Lung (tissue), 12 donors: Measurements from ENCODE around the gene THADA. TPM values are rescaled to one million over a fixed set of nuclear protein-coding genes. Genes with fewer than 3 reads are reported as not detected.

Experiments
- ATAC-seq: fragments of 200-7000 bp; cut with Tn5 transposase; one replicate; pipeline ENCODE4 v1.9.1; 2020; ENCODE audit warnings: moderate number of reproducible peaks; ENCODE audit not compliant: insufficient read depth, low FRiP score
- DNase-seq, 3 donors: peaks; one replicate each; pipeline ENCODE4 v3.0.0-alpha.2; 2013 to 2017
- H3K27ac ChIP-seq, 2 donors: one replicate each; pipeline ENCODE4 v1.5.1; 2013; ENCODE audit warnings: mild to moderate bottlenecking in 2 of 2, moderate library complexity in 2 of 2, control low read depth in 1 of 2, inconsistent platforms in 1 of 2, low read depth in 1 of 2, low read length in 1 of 2
- H3K27me3 ChIP-seq, 3 donors: one replicate each; pipeline ENCODE4 v1.5.1; 2013; ENCODE audit warnings: low read length in 2 of 3; ENCODE audit not compliant: control insufficient read depth in 3 of 3, insufficient read depth in 3 of 3
- H3K36me3 ChIP-seq, 4 donors: one replicate each; pipeline ENCODE4 v1.5.1; 2013; ENCODE audit warnings: low read length in 4 of 4, mild to moderate bottlenecking in 1 of 4, moderate library complexity in 1 of 4; ENCODE audit not compliant: control insufficient read depth in 4 of 4, insufficient read depth in 4 of 4
- H3K4me1 ChIP-seq, 5 donors: one replicate each; pipeline ENCODE4 v1.5.1; 2013; ENCODE audit warnings: low read length in 5 of 5, mild to moderate bottlenecking in 2 of 5, moderate library complexity in 1 of 5; ENCODE audit not compliant: control insufficient read depth in 5 of 5, insufficient read depth in 5 of 5
- H3K4me3 ChIP-seq: one replicate; pipeline ENCODE4 v1.5.1; 2013; ENCODE audit warnings: mild to moderate bottlenecking, control low read depth, moderate library complexity
- H3K9ac ChIP-seq, 2 donors: one replicate each; pipeline ENCODE4 v1.5.1; 2013; ENCODE audit warnings: low read length in 2 of 2, control low read depth in 1 of 2; ENCODE audit not compliant: insufficient read depth in 1 of 2
- H3K9me3 ChIP-seq, 4 donors: one replicate each; pipeline ENCODE4 v1.5.1; 2013; ENCODE audit warnings: low read length in 3 of 4, mild to moderate bottlenecking in 1 of 4, moderate library complexity in 1 of 4; ENCODE audit not compliant: control insufficient read depth in 4 of 4, insufficient read depth in 3 of 4
- WGBS, 2 donors: extraction: QIAGEN DNeasy Blood & Tissue Kit; methylation state at CpG; one replicate each; pipeline ENCODE4 v1.1.7; 2013; 5-methylcytosine and 5-hydroxymethylcytosine counted together
- polyA plus RNA-seq, 2 donors: library from polyadenylated mRNA; stranded (reverse); fragments of 200-250 nt; gene quantifications; one replicate each; pipeline ENCODE4 v1.2.1, GENCODE V29; 2013
- total RNA-seq, 2 donors: library from RNA; depleted of rRNA in 1 of 2; stranded (reverse); fragments of >200 nt in 1 of 2; gene quantifications; one replicate each; pipeline ENCODE4 v1.2.1, GENCODE V29; 2014 to 2021
- TF ChIP-seq, protein P1 (sequence below): IDR thresholded peaks from 2 replicates; pipeline ENCODE4 v1.5.1; 2012; ENCODE audit warnings: mild to moderate bottlenecking; ENCODE audit errors: control extremely low read depth, extremely low read depth
- donor health status: control.
- donor health status: control.
- donor health status: Bipolar disorder and iron deficiency.
- donor health status: healthy.
- donor health status: DM: yes; HTN: yes; CAD: no.

Gene THADA
- total and polyA plus RNA-seq, 4 donors, result 11.3 to 72.5 (median 25.2) TPM

DNA sequence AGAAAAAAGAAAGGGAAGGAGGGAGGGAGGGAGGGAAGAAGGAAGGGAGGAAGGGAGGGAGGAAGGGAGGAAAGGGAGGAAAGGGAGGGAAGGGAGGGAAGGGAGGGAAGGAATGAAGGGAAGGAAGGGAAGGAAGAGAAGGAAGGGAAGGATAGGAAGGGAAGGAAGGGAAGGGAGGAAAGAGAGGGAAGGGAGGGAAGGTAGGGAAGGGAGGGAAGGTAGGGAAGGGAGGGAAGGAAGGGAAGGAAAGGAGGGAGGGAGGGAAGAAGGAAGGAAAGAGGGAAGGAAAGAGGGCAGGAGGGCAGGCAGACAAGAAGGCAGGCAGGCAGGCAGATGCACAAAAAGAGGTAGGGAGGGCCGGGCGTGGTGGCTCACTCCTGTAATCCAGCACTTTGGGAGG, 74.9 kb downstream of the THADA start:
- Histone ChIP-seq H3K4me3 (no peak overlapping the region), H3K9ac (no peak overlapping the region), H3K4me1 (peaks cover 0 to 52% (median 19%) of the 10 kb centered on the region in 5 donors), H3K27me3 (no peaks in the 10 kb centered on the region), H3K9me3 (peaks cover 0 to 4% (median 0%) of the 10 kb centered on the region in 4 donors), H3K36me3 (peaks cover 0 to 1% (median 0%) of the 10 kb centered on the region in 4 donors), H3K27ac (no peak overlapping the region)
- TF ChIP-seq, protein P1, sequence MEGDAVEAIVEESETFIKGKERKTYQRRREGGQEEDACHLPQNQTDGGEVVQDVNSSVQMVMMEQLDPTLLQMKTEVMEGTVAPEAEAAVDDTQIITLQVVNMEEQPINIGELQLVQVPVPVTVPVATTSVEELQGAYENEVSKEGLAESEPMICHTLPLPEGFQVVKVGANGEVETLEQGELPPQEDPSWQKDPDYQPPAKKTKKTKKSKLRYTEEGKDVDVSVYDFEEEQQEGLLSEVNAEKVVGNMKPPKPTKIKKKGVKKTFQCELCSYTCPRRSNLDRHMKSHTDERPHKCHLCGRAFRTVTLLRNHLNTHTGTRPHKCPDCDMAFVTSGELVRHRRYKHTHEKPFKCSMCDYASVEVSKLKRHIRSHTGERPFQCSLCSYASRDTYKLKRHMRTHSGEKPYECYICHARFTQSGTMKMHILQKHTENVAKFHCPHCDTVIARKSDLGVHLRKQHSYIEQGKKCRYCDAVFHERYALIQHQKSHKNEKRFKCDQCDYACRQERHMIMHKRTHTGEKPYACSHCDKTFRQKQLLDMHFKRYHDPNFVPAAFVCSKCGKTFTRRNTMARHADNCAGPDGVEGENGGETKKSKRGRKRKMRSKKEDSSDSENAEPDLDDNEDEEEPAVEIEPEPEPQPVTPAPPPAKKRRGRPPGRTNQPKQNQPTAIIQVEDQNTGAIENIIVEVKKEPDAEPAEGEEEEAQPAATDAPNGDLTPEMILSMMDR, result no peak
- ATAC-seq (no peak), DNase-seq (no peak)
- WGBS, 2 donors, result 97% methylated on average over 2 of the region's 2 CpGs

- 39 to 43% methylated on average over 2 of the region's 2 CpGs for WGBS, 2 donors
Observed at GRCh38 chr2:43519643-43520221, 76.1 kb downstream of the THADA start.

DNA sequence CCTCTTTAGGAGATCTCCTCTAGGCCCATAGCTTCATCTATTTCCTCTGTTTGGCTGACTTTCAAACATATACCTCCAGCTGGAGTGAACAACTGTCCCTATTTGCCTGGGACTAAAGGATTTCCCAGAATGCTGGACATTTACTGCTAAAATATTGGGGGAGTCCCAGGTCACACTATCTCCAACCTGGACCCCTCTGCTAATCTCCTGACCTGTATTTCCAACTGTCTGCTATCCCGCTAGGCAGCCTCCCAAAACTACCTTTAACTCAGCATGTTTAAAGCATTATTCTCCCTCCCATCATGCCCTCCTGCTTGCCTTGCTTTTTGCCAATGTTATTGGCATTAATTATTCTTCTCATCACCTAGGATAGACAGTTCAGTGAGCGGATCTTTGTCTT, 77.1 kb downstream of the THADA start:
- no peak for ATAC-seq
- Histone ChIP-seq H3K4me1 (peaks cover 0 to 38% (median 21%) of the 10 kb centered on the region in 5 donors), H3K27ac (peak overlapping the region; percentile 17 to 32)

More at GRCh38 chr2:43519643-43520221, 76.1 kb downstream of the THADA start:
- H3K27ac ChIP-seq, result peak overlapping the region; percentile 60 to 75
- peaks cover 0 to 47% (median 21%) of the 10 kb centered on the region in 5 donors for H3K4me1 ChIP-seq
- H3K9me3 ChIP-seq, result no peaks in the 10 kb centered on the region
- H3K27me3 ChIP-seq, result no peaks in the 10 kb centered on the region
- no peak overlapping the region for H3K4me3 ChIP-seq
- TF ChIP-seq, protein P1, result no peak
- peak; percentile 50 for ATAC-seq
- DNase-seq, result no peak
- no peaks in the 10 kb centered on the region for H3K36me3 ChIP-seq
- H3K9ac ChIP-seq, result no peak overlapping the region

More for the DNA sequence above, 77.1 kb downstream of the THADA start:
- H3K9ac ChIP-seq, result peak overlapping the region in 1 of 2 donors; percentile 34
- 95 to 98% methylated on average over 2 of the region's 2 CpGs for WGBS, 2 donors
- H3K27me3 ChIP-seq, result no peaks in the 10 kb centered on the region
- no peak for DNase-seq
- H3K36me3 ChIP-seq, result no peaks in the 10 kb centered on the region
- no peak overlapping the region for H3K4me3 ChIP-seq
- no peaks in the 10 kb centered on the region for H3K9me3 ChIP-seq
- TF ChIP-seq, protein P1, result no peak
